C4-2B (cell line): ENCODE data around the gene DNAAF2.

ENCODE experiments used
- CTCF ChIP-seq: fragments of 450-650 bp; conservative IDR thresholded peaks from 2 replicates; pipeline ENCODE4 v1.5.1; 2017; ENCODE audit warnings: mild to moderate bottlenecking
- ZFX ChIP-seq: fragments of 450-650 bp; IDR thresholded peaks from 2 replicates; pipeline ENCODE4 v1.6.1; 2017

- peak; percentile 96 for TF ChIP-seq CTCF
- TF ChIP-seq ZFX = peak; percentile 82
These were observed 1.2 kb downstream of the DNAAF2 start for GRCh38 chr14:49633640-49634546.
